ENCODE measurements around the gene GADD45G. TPM values are rescaled to one million over a fixed set of nuclear protein-coding genes. Genes with fewer than 3 reads are reported as not detected.
A peak's percentile ranks its signal among the peaks of the same experiment; 100 is the strongest.

GADD45G gene
- total RNA-seq, 2 donors from 2014 or later = 30.3 to 54.2 TPM

GRCh38 chr9:89596937-89597555, 7.8 kb upstream of the GADD45G start:
- no peak for DNase-seq
- no peak overlapping the region for H3K27ac ChIP-seq
- H3K9me3 ChIP-seq = no peaks in the 10 kb centered on the region
- intact Hi-C loops (cut with DNase I) = loop anchor here (10.0 kb wide), 2 partner anchors 318 to 1158 kb away; no protein-coding TSS in a partner anchor
- no peaks in the 10 kb centered on the region for H3K27me3 ChIP-seq
- TF ChIP-seq POLR2A (IDR thresholded peaks at IDR 0.05) (no peak), CTCF (IDR thresholded peaks at IDR 0.05) (no peak)
- H3K36me3 ChIP-seq (replicated peaks in 1 of 2; ENCODE audit: insufficient read depth in 1 of 2, low read depth in 2 of 2) = no peaks in the 10 kb centered on the region
- no peak overlapping the region for H3K4me3 ChIP-seq
- ATAC-seq = no peak
- 73 to 82% methylated on average over 12 to 13 of the region's 13 CpGs for WGBS, 2 donors
- H3K4me1 ChIP-seq = no peaks in the 10 kb centered on the region

DNA sequence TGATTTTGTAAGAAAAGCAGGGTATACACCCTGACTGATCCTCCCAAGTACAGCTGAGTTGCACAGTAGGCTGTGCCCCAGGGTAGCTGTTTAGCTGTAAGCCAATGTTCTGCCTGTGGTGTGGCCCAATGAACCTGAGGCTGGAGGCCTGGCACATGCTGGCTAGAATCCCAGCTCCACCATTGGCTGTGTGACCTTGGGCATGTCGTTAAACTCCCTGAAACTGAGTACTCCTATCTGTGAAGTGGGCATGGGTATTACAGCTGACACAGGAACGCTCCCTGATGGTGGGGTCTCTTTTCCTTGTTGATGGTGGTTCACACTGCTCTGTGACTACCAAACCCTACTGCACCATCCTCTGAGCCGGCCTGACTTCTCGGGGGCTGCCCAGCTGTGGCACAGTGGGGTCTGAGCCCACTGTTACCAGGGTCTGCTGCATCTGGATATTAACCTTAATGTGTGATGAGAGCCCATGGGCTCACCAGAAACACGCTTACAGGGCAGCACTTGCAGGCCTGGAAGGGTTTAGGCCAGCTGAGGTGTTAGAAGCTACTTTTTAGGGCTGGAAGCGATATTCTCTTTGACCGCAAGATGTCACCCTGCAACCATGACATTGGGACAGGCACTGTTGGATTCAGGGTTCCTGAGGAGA, 7.0 kb upstream of the GADD45G start:
- Histone ChIP-seq H3K36me3 (replicated peaks in 1 of 2; ENCODE audit: insufficient read depth in 1 of 2, low read depth in 2 of 2) (no peaks in the 10 kb centered on the region), H3K4me3 (no peak overlapping the region), H3K27me3 (no peaks in the 10 kb centered on the region), H3K27ac (no peak overlapping the region), H3K9me3 (no peaks in the 10 kb centered on the region), H3K4me1 (peaks cover 3% of the 10 kb centered on the region)
- 0 to 42% methylated on average over 3 to 7 of the region's 7 CpGs for WGBS, 2 donors
- ATAC-seq (peak; percentile 69), DNase-seq (peak; percentile 66 to 75 (median 74))
- TF ChIP-seq CTCF (IDR thresholded peaks at IDR 0.05) (peak; percentile 62 to 93 (median 90)), POLR2A (IDR thresholded peaks at IDR 0.05) (no peak)
- intact Hi-C loops (cut with DNase I) = loop anchor here (10.0 kb wide), 2 partner anchors 317 to 1157 kb away; no protein-coding TSS in a partner anchor

DNA sequence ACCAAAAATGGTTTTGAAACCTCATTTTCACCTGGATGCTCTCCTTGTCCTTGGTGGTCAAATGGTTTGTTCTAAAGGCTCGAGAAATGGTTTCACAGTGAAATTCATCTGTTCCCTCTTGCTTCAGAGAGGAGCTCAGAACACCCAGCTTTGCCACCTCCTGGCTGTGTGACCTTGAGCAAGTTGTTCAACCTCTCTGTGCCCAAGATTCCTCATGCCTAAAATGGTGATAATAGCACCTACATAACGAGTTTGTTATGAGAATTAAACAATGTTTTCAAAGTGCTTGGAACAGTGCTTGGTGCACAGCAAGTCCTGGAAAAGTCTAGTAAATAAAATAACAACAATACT, 6.5 kb upstream of the GADD45G start:
- WGBS, 2 donors = 0 to 4% methylated on average over 2 of the region's 2 CpGs
- Histone ChIP-seq H3K27me3 (no peaks in the 10 kb centered on the region), H3K27ac (no peak overlapping the region), H3K4me3 (no peak overlapping the region), H3K4me1 (peaks cover 8% of the 10 kb centered on the region), H3K9me3 (no peaks in the 10 kb centered on the region), H3K36me3 (replicated peaks in 1 of 2; ENCODE audit: insufficient read depth in 1 of 2, low read depth in 2 of 2) (no peaks in the 10 kb centered on the region)
- intact Hi-C loops (cut with DNase I) = loop anchor here (10.0 kb wide), 2 partner anchors 316 to 1156 kb away; no protein-coding TSS in a partner anchor
- DNase-seq (no peak), ATAC-seq (no peak)
- TF ChIP-seq CTCF (IDR thresholded peaks at IDR 0.05) (peak in 1 of 7 experiments; percentile 2), POLR2A (IDR thresholded peaks at IDR 0.05) (no peak)

DNA sequence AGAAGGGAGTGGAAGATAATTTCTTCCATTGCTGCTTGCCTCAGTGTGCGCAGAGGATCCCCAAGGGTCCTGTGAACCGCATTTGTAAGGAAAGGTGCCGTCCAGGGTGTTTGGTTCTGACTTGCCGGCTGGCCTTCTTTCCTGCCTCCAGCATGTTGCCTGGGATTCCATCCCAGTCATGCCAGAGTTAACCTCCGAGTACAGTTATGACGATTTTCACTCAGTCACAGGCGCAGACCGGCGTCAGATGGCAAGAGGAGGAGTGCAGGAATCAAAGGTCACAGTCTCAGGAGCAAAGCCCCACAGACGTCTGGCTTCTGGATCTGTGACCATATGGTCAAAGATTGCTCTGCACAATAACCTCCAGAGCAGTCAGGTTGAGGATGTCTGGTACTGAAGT, 5.9 kb upstream of the GADD45G start:
- intact Hi-C loops (cut with DNase I) = loop anchor here (10.0 kb wide), 2 partner anchors 316 to 1156 kb away; no protein-coding TSS in a partner anchor
- H3K9me3 ChIP-seq = no peaks in the 10 kb centered on the region
- peaks cover 14% of the 10 kb centered on the region for H3K4me1 ChIP-seq
- TF ChIP-seq POLR2A (IDR thresholded peaks at IDR 0.05) (no peak), CTCF (IDR thresholded peaks at IDR 0.05) (no peak)
- 35 to 47% methylated on average over 10 of the region's 10 CpGs for WGBS, 2 donors
- DNase-seq = no peak
- H3K4me3 ChIP-seq = no peak overlapping the region
- no peaks in the 10 kb centered on the region for H3K27me3 ChIP-seq
- no peak overlapping the region for H3K27ac ChIP-seq
- ATAC-seq = no peak
- no peaks in the 10 kb centered on the region for H3K36me3 ChIP-seq (replicated peaks in 1 of 2; ENCODE audit: insufficient read depth in 1 of 2, low read depth in 2 of 2)

All from body of pancreas (tissue), 4 donors.